Activated CD4-positive, alpha-beta T cell treated with anti-CD3 and anti-CD28 coated beads for 4 hours (primary cell): ENCODE data around the gene CLEC12A.
"Not testable (repeated sequence)": the region's sequence is repeated elsewhere in the genome, so short reads cannot be mapped to it uniquely, and the experiment has no call there.

Experiments
- DNase-seq, 2 donors: peaks; one replicate each; pipeline ENCODE4 v3.0.0-alpha.2; 2020

Gene CLEC12A

DNA sequence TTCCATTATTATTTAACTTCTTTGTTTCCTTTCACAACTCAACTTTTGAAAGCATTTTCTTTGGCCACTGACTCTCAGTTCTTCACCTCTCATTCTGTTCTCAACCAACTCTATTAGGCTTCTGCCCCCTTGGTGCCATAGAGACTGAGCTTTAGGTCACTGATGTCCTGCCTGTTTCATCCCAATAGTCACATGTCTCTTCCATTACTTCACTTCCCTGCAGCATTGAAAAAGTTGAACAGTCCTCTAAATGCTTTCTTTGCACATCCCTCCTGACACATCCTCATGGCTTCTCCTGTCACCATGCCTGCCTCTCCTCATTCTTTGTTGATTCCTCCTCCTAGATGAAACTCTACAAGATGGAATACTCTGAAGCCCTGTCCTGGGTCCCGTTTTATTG, 2.7 kb downstream of the CLEC12A start:
- no peak for DNase-seq

DNA sequence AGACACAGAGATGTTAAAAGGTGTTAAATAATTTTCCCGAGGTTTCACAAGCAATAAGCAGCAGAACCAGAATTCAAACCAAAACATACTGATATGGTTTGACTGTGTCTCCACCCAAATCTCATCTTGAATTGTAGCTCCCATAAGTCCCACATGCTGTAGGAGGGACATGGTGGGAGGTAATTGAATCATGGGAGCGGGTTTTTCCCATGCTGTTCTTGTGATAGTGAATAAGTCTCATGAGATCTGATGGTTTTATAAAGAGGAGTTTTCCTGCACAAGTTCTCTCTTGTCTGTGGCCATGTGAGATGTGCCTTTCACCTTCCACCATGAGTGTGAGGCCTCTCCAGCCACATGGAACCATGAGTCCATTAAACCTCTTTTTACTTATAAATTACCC, 3.5 kb downstream of the CLEC12A start:
- not testable (repeated sequence) for DNase-seq

DNA sequence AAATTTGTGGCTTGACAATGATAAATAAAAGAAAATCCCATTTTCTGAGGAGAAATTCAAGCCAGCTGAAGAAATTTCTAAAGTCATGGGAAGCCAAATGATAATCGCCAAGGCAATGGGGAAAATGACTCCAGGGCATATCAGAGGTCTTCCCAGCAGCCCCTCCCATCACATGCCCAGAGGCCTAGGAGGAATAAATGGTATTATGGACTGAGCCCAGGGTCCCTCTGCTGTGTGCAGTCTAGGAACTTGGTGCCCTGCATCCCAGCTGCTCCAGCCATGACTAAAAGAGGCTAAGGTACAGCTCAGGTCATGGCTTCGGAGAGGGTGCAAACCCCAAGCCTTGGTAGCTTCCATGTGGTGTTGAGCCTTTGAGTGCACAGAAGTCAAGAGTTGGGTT, 4.4 kb downstream of the CLEC12A start:
- no peak for DNase-seq

DNA sequence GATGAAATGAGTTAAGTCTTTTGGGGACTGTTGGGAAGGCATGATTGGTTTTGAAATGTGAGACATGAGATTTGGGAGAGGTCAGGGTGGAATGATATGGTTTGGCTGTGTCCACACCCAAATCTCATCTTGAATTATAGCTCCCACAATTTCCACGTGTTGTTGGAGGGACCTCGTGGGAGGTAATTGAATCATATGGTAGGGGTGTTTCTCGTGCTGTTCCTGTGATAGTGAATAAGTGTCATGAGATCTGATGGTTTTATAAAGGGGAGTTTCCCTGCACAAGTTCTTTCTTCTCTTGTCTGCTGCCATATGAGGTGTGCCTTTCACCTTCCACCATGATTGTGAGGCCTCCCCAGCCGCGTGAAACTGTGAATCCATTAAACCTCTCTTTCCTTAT, 5.4 kb downstream of the CLEC12A start:
- DNase-seq = not testable (repeated sequence)

DNA sequence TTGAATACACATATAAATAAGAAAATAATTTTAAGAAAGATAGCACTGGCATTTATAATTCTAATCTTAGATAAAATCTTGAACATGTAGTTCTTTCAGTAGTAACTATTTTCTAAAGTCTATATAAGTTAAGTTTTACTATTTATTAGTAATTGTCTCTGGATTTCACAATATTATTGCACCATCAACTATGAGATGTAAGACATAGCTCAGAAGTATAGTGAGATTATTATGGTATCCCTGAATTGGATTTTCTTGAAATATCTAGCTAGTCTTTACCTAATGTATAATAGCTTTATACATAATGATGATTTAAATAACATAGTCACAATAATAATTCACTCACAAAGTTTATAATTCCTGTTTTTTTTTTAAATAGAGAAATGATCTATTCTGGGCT, 6.7 kb downstream of the CLEC12A start:
- no peak for DNase-seq

DNA sequence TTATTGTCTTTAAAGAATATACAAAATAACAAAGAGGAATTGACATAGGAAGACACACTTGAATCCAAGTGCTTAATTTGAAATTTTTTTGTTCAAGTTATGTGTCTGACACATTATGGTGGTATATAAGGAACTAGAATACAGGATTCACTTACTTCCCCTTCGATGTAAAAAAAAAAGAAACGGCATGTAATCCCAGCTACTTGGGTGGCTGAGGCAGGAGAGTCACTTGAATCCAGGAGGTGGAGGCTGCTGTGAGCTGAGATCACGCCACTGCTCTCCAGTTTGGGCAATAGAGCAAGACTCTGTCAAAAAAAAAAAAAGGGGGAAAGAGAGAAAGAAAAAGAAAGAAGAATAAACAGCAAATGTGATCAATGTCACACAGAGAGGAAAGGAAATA, 8.9 kb downstream of the CLEC12A start:
- no peak for DNase-seq

DNA sequence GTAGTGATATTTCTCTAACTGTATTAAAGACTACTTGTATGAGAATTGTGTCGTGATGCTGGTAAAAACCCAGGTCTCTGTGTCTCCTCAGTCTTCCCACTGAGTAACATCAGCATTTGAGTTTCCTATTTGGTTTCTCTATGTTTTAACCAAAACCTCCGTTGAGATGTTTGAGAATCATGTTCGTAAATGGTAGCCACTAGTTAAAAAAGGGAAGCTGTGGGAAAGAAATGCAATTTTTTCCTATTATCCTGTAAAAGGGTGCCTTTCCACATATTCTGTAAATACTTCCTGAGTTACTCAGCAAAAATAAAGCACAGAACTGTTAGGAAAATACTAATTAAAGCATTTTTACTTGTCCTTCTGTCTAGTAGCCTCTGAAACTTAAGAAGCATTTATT, 20.7 kb downstream of the CLEC12A start:
- no peak for DNase-seq

DNA sequence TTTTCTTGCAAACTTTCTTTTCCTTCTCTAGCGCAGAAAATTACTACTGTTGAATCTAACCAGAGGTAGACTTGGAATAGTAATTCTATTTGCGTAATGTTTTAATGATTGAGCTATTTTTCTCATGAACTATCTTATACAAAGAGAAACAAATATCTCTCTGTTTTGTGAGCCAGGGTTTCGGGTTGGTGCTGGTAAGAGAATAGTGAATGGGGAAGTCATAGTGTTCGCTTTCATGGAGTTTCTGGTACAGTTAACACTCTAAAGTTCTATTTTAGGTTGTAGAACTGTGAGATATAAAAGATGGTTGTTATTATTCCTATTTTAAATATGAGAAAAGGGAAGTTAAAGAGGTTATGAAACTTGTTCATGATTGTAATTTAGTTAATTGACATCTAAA, 21.1 kb downstream of the CLEC12A start:
- no peak for DNase-seq

DNA sequence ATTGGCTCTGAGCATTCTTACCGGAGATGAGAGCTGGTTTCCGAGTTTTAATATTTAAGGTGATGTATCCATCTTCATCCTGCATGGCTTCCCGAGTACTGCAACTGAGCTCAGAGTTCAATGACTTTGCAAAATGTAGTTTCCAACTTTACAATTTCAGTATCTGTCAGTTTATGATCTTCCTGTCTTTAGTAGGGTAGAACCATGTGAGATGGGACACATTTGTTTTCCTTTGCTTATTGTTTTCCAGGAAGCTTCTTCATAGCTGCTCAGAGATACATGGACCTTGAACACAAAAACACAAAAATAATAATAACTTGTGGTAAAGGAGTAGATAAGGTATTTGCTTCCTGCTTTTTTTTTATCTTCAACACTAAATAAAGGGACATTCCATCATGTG, 27.8 kb downstream of the CLEC12A start, which contains the start of gene CLEC1B:
Gene CLEC1B, minus strand, starts transcription at position 106 of the 400 bp plus-strand sequence. Its CDS starts 21 bp downstream, at position 85.
- DNase-seq = no peak

DNA sequence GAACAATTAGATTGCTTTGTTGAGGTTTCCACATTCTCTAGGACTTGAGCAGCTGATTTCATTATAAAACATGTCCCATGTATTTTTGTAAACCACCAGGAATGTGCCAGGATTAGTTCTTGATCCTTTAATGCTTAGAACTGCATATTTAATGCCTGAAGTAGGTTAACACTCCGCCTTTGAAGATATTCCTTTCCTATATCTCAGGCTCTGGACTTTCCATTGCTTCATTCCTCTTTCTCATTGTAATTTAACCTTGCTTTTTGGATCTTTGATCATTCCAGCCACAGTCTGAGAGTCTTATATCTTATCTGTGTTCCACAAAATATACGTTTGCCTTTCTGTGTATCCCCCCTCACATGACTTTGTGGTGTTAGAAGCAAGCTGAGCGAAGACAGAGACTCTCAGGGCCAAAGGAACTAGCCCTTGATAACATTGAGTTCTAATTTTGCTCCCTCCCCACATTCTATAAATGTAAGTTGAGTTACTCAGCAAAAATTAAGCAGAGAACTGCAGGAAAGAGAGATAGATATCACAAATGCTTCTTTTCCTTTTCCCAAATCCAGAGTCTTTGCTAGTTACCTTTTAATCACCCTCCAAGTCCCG, 30.1 kb downstream of the CLEC12A start:
- DNase-seq = no peak

DNA sequence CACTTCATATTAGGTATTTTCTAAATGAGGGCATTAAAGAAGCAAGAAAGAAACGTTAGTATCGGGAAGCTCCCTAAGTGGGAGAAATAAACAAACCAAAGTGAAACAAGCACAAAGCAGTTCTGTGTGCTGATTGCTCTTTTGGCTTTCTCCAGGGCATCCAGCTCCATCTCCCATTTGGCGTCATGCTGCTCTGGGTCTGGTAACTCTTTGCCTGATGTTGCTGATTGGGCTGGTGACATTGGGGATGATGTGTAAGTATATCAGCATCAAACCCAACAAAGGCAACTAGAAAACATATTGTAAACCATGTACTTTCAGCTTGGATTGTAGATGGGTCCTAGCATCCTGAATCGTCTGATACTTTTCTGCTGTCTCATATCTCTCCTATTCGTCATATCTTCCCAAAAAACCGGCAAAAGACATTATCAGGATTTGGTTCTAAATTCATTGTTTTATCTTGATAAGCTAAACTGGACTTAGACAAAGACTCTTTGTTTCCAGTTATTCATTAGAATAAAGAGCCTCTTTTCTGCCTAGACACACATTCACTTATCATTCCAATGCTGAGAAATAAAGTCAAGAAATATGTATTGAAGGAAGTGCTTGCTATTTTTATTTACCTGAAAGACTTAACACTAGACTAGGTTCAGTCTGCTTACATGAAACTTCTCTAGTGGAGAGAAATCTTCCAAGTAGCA, 41.6 kb downstream of the CLEC12A start:
- DNase-seq = no peak

DNA sequence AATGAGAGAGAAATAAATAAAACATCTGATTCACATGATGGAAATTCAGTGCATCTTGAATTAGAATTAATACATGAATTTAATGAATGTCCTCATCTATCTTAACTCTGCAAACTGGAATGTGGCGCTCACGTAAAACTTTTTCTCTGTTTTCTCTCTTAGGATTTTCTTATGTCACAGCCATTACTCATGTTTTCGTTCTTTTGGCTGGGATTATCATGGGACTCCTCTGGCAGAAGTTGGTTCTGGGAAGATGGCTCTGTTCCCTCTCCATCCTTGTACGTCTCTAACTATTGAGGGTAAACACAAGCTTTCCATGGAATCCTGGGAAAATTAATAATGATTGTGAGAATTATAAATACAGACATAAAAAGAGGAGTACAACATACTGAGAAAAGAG, 44.2 kb downstream of the CLEC12A start:
- no peak for DNase-seq

DNA sequence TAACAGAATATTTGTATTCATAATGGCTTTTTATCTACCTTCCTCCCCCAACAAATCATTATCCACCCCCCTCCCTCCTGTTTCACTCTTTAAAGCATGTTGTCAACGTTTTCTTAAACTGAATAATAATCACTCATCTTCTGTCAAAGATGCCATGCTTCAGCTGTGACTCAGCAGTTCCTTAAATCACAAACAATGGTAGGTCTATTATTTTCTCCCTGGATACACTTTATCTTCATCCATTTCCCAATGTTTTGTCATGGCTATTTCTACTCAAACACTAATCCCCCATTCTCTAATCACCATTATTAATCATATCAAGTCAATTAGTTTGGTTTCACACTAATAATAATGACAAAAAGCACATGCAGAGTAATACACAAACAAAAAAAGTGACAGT, 45.7 kb downstream of the CLEC12A start:
- DNase-seq = no peak

DNA sequence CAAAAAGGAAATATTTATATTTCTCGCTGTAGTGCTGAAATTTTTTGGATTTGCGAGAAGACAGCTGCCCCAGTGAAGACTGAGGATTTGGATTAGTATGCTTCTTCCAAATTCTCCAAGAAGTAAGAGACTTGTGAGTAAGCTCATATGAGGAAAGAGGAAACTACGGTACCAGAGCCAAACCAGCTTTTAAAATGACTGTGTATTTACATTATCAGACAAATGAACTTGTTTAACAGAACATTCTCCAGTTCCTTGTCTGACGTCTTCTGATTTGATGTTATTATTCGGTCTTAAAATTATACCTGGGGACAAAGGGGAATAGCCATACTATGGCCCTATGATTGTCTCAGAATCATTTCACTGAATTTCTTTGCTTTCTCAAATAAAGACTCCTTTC, 47.2 kb downstream of the CLEC12A start:
- no peak for DNase-seq

DNA sequence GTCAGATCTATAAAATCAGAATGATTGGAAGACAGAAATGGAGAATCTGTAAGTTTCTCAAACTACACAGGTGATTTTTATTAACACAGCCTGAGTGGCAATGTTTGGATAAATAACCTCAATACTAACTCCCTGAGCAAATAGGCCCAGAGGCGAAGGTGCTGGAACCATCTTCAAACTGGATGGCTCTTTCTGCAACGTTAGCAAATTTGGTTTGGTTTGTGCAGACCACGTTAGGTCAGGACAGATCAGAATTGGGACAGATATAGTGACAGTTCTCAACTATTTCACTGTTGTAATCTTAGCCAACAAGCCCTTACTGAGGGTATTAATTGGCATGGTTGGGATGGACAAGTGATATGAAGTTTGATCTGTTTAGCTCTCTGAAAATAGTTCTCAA, 50.1 kb downstream of the CLEC12A start:
- no peak for DNase-seq

DNA sequence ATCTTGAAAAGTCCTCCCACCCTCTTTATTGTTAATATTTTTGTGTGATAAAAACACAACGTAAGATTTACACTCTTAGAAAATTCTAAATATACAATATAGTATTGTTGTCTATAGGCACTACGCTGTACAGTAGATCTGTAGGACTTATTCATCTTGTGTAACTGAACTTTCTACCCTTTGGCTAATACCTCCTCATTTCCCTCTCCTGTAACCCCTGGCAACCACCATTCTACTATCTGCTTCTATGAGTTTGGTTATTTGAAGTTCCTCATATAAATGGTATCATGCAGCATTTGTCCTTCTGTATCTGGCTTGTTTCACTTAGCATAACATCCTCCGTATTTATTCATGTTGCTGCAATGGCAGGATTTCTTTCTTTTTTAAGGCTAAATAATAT, 54.0 kb downstream of the CLEC12A start:
- no peak for DNase-seq

DNA sequence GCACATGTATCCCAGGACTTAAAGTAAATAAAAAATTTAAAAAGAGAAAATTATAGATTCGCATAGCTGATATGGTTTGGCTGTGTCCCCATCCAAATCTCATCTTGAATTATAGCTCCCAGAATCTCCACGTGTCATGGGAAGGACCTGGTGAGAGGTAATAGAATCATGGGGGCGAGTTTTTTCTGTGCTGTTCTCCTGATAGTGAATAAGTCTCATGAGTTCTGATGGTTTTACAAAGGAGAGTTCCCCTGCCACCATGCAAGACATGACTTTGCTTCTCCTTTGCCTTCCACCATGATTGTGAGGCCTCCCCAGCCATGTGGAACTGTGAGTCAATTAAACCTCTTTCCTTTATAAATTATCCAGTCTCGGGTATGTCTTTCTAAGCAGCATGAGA, 55.5 kb downstream of the CLEC12A start:
- DNase-seq = not testable (repeated sequence)

DNA sequence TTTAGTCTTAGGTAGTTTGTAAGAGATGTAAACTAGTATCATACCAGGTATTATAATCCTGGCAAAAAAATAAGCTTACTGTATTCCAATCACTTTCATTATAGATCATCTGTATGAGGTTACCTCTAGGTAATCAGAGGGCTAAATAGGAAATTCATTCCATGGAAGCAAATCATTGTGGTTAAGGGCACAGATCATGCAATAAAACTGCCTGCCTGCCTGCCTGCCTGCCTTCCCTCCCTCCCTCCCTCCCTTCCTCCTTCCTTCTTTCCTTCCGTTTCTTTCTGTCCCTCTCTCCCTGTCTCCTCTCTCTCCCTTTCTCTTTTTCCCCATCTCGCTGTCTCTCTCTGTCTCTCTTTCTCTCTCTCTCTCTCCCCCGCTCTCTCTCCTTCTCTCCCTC, 56.1 kb downstream of the CLEC12A start:
- no peak for DNase-seq

DNA sequence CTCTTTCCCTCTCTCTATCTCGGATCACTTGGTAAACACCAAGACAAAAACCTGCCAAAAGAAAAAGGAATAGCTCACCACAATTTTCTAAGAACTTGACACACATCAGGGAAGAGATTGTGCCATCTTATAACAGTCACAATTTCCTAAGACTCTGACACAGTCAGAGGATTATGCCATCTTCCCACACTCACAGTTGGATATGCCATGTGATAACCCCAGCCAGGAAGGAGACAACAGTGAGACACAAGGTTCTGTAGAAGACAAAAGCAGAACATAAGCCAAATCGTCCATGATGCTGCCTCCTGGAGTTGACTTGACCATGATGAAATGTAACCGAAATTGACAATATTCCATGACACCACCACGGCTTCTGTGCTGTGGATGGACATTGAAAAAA, 56.5 kb downstream of the CLEC12A start:
- no peak for DNase-seq

DNA sequence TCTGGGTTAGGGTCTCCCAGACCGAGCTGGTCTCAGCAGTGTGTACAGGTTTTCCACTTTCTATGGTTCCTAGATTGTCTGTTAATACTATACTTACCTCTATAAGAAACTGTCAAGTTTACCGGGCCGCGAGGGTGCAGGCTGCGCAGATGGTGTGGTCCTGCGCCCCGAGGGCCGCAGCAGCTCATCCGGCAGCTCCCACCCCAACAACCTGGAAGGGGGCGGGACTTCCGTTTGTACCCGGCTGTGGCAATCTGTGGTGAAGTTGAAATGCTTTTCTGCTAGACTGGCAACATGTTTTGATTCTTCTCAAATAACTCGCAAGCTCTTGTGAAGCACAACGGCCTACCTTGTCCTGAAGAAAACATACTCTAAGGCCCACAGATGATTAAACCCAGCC, 59.2 kb downstream of the CLEC12A start, which contains the start of gene CLEC9A:
Gene CLEC9A, plus strand, starts transcription at position 237 of the 400 bp plus-strand sequence. CDS start 22,006 bp downstream, outside the sequence.
- DNase-seq = no peak

DNA sequence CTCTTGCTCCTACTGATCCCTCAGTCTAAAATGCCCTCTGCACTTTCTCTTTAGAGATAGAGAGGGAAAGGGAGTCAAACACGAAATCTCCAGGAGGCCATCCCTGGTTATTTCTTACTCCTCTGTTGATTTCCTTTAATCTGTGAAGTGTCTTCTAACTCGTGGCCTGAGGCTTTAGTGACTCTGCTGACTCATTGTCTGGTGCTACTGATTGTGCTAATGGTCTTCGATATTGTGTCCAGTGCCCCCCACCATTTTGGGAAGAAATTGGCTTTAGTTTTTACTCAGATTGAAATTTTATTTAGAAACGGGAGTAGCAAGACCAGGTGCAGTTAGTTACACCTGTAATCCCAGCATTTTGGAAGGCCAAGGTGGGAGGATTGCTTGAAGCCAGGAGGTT, 60.1 kb downstream of the CLEC12A start:
- DNase-seq = no peak

DNA sequence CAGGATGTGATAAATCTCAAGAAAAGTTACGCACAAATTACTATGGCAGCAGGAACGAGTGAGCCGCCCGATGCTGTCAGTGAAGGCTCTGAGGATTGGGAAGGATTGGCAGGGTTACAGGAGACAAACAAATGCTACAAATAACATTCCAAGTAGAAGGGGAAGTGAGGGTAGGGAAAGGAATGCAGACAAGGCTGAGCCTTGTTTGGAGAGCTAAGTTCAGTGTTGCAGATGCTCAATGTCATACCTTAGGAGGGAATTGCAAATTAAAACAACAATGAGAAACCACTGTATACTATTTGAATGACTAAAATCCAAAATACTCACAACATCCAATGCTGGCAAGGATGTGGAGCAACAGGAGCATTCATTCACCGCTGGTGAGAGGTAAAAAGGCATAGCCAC, 60.6 kb downstream of the CLEC12A start:
- no peak for DNase-seq

DNA sequence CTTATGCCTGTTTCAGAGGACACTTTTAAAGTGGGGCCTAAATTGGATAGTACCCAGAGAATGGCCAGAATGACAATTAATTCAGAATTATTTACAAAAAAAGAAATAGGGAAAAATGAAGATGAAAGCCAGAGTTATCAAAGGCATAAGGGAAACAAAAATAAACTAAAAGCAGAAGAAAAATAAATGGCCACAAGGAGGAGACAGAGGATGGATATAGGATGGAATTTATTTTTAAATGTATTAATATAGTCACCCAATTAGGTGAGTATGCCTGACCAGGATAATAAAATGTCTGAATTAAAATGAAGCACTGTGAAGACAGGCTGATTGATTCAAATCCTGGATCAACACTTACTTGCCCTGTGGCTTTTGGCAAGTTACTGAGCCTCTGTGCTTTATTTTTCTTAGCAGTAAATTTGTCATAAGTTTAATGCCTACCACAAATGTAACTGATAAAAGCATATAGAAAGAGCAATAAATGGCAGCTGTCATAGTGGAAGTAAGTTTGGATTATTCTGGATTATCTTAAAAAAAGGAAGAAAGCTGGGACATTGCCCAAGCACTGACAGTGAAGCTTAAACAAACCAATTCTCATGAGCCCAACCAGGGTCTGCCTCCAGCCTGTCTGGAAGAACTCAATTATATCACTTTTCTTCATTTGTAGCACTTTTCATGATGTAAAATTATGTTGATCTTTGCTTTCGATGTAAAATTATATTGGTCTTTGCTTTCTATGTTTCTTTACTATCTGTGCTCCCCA, 62.8 kb downstream of the CLEC12A start:
- no peak for DNase-seq
